Prostate gland (tissue), 2 donors: ENCODE measurements around the gene NANOS1. TPM values are rescaled to one million over a fixed set of nuclear protein-coding genes. Genes with fewer than 3 reads are reported as not detected.

Experiments used
- DNase-seq: peaks from one replicate; pipeline ENCODE4 v3.0.0-alpha.2; 2019; ENCODE audit warnings: low spot score
- H3K27ac ChIP-seq, 2 donors: fragments of 200-600 bp; sonication (generic); 2 replicates each; pipeline ENCODE4 v1.5.1; 2017 to 2019
- H3K27me3 ChIP-seq: fragments of 200-600 bp; sonication (generic); replicated peaks from 2 replicates; pipeline ENCODE4 v1.5.1; 2019; ENCODE audit not compliant: insufficient read depth
- H3K36me3 ChIP-seq, 2 donors: fragments of 200-600 bp; sonication (generic); 1 replicate in 1 of 2; 2 replicates in 1 of 2; pipeline versions ENCODE4 v1.5.1 to v1.8.1; 2017 to 2019
- H3K4me1 ChIP-seq: fragments of 200-600 bp; sonication (generic); replicated peaks from 2 replicates; pipeline ENCODE4 v1.5.1; 2019
- H3K4me3 ChIP-seq, 2 donors: fragments of 200-600 bp; sonication (generic); 2 replicates each; pipeline ENCODE4 v1.5.1; 2017 to 2019
- H3K9me3 ChIP-seq: fragments of 200-600 bp; sonication (generic); 2 replicates; pipeline ENCODE4 v1.5.1; 2017
- CTCF ChIP-seq, 4 experiments: fragments of 200-600 bp in 2 of 4; fragments of 450-650 bp in 2 of 4; sonication (generic) in 2 of 4; IDR thresholded peaks; 1 replicate in 3 of 4; 2 replicates in 1 of 4; pipeline ENCODE4 v1.5.1; 2016 to 2019; ENCODE audit warnings: antibody characterized with exemption in 4 of 4, mild to moderate bottlenecking in 2 of 4, moderate library complexity in 2 of 4
- POLR2A ChIP-seq: fragments of 450-650 bp; IDR thresholded peaks from one replicate; pipeline ENCODE4 v1.6.1; 2016; ENCODE audit warnings: antibody characterized with exemption, mild to moderate bottlenecking
- POLR2AphosphoS5 ChIP-seq: sonication (generic); formaldehyde crosslinking; IDR thresholded peaks from one replicate; pipeline ENCODE4 v1.6.1; 2017; ENCODE audit warnings: antibody characterized with exemption
- WGBS: methylation state at CpG from one replicate; pipeline ENCODE4 v1.1.5; 2018; 5-methylcytosine and 5-hydroxymethylcytosine counted together
- intact Hi-C: fragments of 100-400 bp; cut with DNase I; formaldehyde crosslinking; loops from one replicate; pipeline ENCODE4 v1.14.2; 2022
- total RNA-seq, 2 donors: library from RNA; depleted of rRNA; stranded (reverse); fragments of >200 nt; gene quantifications; one replicate each; pipeline ENCODE4 v1.1.0, GENCODE V29; 2016

The NANOS1 gene
- total RNA-seq, 2 donors from 2014 or later: 4.3 to 5.9 TPM

DNA sequence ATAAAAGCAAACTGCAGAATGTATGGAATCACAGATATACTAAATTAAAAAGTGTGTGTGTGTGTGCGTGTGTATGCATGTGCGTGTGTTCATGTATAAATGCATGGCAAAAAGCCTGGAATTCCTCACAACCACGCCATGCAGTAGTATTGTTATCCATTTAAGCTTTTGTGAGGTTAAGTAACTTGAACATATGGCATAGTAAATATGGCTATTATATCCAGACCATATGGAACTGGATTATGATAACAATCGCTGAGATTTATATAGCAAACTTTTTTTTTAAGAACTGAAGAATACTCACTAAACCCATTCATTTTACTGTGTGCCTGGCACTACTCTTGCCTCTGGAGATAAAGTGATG lies 22.3 kb upstream of the NANOS1 start:
- WGBS: 20% methylated on average over 4 of the region's 4 CpGs
- Histone ChIP-seq H3K27me3 (no peaks in the 10 kb centered on the region), H3K36me3 (no peaks in the 10 kb centered on the region), H3K4me1 (no peaks in the 10 kb centered on the region), H3K9me3 (no peaks in the 10 kb centered on the region), H3K27ac (peak overlapping the region; percentile 27 to 33), H3K4me3 (no peak overlapping the region)
- intact Hi-C loops: loop anchor here (5.0 kb wide), 1 partner anchor 50 kb away; no protein-coding TSS in a partner anchor
- no peak for DNase-seq
- TF ChIP-seq CTCF (IDR thresholded peaks at IDR 0.05): no peak
- no peak for TF ChIP-seq POLR2A

- intact Hi-C loops: no loop called here
- Histone ChIP-seq H3K9me3 (no peaks in the 10 kb centered on the region), H3K27me3 (no peaks in the 10 kb centered on the region), H3K4me3 (no peak overlapping the region), H3K4me1 (no peaks in the 10 kb centered on the region), H3K36me3 (no peaks in the 10 kb centered on the region), H3K27ac (no peak overlapping the region)
- no peak for TF ChIP-seq POLR2A
- no peak for TF ChIP-seq CTCF (IDR thresholded peaks at IDR 0.05)
- DNase-seq: no peak
- 36% methylated on average over 2 of the region's 2 CpGs for WGBS
Observed at GRCh38 chr10:119020627-119020946, 8.9 kb upstream of the NANOS1 start.

- Histone ChIP-seq H3K4me1 (peaks cover 6% of the 10 kb centered on the region), H3K4me3 (no peak overlapping the region), H3K27ac (no peak overlapping the region), H3K27me3 (no peaks in the 10 kb centered on the region), H3K9me3 (no peaks in the 10 kb centered on the region), H3K36me3 (no peaks in the 10 kb centered on the region)
- no peak for DNase-seq
- TF ChIP-seq CTCF (IDR thresholded peaks at IDR 0.05) (no peak), POLR2A (no peak), POLR2AphosphoS5 (no peak)
- 61% methylated on average over 8 of the region's 8 CpGs for WGBS
- intact Hi-C loops: no loop called here
Observed at GRCh38 chr10:119022846-119023552, 6.5 kb upstream of the NANOS1 start.

GRCh38 chr10:119023553-119023868 lies 6.0 kb upstream of the NANOS1 start:
- no peak for DNase-seq
- TF ChIP-seq POLR2A (no peak), CTCF (IDR thresholded peaks at IDR 0.05) (no peak), POLR2AphosphoS5 (no peak)
- H3K9me3 ChIP-seq: no peaks in the 10 kb centered on the region
- H3K4me1 ChIP-seq: peaks cover 6% of the 10 kb centered on the region
- no peak overlapping the region for H3K27ac ChIP-seq
- no peak overlapping the region for H3K4me3 ChIP-seq
- WGBS: 67% methylated on average over 8 of the region's 8 CpGs
- H3K36me3 ChIP-seq: no peaks in the 10 kb centered on the region
- intact Hi-C loops: no loop called here
- H3K27me3 ChIP-seq: no peaks in the 10 kb centered on the region

- Histone ChIP-seq H3K36me3 (no peaks in the 10 kb centered on the region), H3K27me3 (no peaks in the 10 kb centered on the region), H3K9me3 (no peaks in the 10 kb centered on the region), H3K4me3 (no peak overlapping the region), H3K27ac (peak overlapping the region; percentile 7 to 35), H3K4me1 (peaks cover 6% of the 10 kb centered on the region)
- no peak for DNase-seq
- WGBS: 59% methylated on average over 6 of the region's 6 CpGs
- intact Hi-C loops: loop anchor here (5.0 kb wide), 3 partner anchors 223 to 453 kb away; no protein-coding TSS in a partner anchor
- TF ChIP-seq POLR2AphosphoS5 (no peak), CTCF (IDR thresholded peaks at IDR 0.05) (no peak), POLR2A (no peak)
Observed at GRCh38 chr10:119024882-119025281, 4.6 kb upstream of the NANOS1 start.
